HG02678 (cell line): ENCODE measurements around the gene SAMD15.
"Not testable (repeated sequence)": the region's sequence is repeated elsewhere in the genome, so short reads cannot be mapped to it uniquely, and the experiment has no call there.

Experiments used
- ATAC-seq: cut with Tn5 transposase; IDR thresholded peaks from one replicate; pipeline ENCODE4 v1.9.1; 2021; ENCODE audit warnings: mild to moderate bottlenecking, moderate library complexity; ENCODE audit not compliant: unreplicated experiment

The SAMD15 gene

DNA sequence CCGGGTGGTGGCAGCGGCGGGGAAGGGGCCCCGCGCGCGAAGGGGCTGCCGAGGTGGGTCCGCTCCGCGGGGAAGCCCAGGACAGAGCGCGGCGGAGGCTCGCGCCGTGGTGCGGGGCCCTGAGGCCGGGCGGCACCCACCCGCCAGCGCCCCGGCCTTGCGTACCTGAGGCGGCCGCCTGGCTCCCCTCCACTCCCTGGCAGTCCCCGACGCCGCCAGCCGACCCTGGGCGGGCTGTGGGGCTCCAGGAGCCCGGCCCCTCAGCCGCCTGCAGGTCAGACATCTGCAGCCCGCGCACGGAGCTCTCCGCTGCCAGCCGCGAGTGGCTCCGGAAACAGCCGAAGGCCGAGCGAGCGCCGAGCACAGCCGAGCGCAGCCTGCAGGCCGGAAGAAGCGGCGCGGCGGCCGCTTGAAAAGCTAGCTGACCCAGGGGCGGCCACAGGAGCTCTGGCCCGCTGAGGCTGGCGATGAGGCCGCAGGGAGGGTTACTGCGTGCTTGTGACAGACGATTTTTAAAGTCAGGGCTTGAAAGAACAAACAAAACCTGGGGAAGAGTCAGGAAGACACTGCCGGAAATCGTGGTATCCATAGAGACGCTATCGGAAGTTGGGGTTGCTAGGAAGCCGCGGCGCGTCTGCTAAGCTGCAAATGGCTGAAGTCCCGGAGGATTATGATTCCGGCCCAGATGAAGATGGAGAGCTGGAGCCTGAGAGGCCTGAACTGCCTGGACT lies at the start of gene SAMD15, which contains the start of gene TMED8:
Gene SAMD15, plus strand, starts transcription at position 609 of the 731 bp plus-strand sequence. Its CDS starts 40 bp downstream, at position 649.
Gene TMED8, minus strand, starts transcription at position 324 of the 731 bp plus-strand sequence. Its CDS starts 41 bp downstream, at position 283.
- ATAC-seq: peak; percentile 86

DNA sequence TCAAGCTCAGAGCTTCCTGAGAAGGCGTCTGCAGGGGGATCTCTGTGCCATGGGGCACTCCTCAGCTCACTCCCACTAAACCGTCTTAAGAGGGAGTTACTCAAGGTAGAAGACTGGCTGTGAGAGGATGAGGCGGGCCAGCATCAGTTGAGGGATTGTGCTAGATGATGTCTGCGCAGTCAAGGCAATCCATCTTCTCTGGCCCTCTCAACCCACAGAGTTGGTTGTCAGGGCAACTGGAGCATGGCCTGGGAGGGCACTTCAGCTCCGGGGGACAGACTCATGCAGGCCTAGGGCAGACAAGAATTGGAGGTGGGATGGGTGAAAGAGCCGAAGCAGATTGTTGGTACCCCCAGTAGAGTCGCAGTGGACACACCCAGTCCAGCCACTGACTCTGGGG lies 47.3 kb upstream of the SAMD15 start:
- ATAC-seq: no peak

DNA sequence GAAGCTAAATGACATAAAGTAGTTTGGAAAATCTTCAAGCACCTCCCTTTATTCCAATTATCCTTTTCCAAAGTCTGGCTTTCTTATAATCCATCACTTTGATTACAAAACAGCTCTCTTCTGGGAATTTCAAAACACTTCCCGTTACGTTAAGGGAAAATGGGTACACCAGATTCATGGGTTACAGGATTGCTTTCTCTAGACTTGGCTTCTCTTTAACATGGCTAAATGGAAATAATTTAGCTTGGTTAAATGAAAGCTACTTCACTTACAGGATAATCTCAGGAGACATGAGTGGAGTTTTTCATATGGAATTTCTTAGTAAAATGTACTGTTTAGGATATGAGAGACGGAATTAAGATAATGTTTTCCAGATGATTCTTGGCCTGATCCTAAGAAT lies 41.6 kb upstream of the SAMD15 start:
- ATAC-seq: no peak

DNA sequence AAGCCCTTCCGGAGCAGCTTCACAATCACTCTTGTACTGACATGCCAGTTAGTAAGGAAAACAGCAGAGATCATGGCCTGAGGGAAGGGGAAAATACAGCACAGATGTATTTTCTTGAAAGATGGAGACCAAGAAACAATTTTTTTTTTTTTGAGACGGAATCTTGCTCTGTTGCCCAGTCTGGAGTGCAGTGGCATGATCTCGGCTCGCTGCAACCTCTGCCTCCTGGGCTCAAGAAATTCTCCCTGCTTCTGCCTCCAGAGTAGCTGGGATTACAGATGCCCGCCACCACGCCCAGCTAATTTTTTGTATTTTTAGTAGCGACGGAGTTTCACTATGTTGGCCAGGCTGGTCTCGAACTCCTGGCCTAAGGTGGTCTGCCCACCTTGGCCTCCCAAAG lies 39.9 kb upstream of the SAMD15 start:
- not testable (repeated sequence) for ATAC-seq

DNA sequence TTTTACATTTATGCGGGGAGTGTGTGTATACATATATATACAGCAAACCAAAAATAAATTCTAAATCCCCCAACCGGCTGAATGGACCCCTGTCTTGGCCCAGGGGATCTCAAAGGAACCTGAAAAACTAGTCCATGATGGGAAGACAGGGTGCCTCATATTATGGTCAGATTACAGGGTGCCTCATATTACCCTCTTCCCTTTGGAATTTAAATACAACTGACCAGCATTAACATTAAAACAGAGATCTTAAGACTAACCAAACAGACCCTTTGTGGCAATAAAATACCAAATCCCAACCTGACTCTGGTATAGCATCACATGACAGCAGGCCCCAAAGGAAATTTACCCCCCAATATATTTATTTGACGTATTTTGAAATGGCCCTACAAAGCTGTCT lies 39.3 kb upstream of the SAMD15 start:
- ATAC-seq: no peak

GRCh38 chr14:77338302-77338701 lies 38.9 kb upstream of the SAMD15 start:
- no peak for ATAC-seq

GRCh38 chr14:77339407-77339806 lies 37.8 kb upstream of the SAMD15 start:
- ATAC-seq: no peak

DNA sequence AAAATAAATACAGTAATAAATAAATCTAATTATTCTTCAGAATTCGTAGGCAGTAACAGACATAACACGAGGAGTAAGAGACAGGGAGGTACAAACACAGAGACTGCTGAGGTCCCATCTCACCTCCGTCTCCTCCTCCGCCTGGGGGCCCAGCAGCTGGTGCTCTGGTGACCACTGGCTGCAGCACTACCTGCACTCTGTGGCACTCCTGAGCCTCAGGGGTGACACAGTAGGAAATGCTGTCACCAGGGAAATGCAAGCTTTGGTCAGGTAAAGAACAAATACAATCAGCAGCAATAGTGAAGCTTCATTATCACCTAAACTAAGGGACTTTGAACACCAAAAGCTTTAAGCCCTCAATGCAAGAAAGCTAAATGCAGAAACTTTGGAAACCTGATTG lies 36.8 kb upstream of the SAMD15 start:
- no peak for ATAC-seq

- no peak for ATAC-seq
These were observed 34.3 kb upstream of the SAMD15 start for GRCh38 chr14:77342726-77343397.

GRCh38 chr14:77343662-77344061 lies 33.5 kb upstream of the SAMD15 start:
- no peak for ATAC-seq

DNA sequence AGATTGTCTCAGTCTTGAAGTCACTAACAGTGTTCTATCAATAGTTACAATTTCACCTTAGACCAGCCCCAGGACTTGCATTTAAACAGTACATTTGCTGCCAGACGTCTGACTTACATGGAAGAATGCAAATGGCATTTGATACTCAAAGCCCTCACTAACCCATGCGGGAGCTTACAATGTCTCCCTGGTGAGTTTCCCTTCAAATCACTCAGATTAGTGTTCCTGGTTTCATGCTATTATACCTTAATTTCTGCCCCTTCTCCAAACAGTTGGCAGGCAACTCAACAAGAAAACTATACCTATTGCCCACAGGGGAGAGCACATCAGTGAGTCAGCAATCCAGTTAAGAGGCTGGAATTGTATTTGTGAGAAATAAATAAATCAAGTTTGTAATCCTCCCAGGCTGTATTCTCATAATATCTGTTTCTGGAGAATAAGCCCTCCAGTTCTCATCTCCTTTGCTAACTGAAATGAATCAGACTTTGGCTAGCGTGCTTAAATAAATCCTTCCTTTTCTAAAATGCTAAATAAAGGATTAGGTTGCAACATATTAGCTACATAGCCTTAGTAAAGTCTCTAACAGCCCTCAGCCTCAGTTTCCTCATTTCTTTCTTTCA lies 32.7 kb upstream of the SAMD15 start:
- ATAC-seq: no peak

- no peak for ATAC-seq
These were observed 30.7 kb upstream of the SAMD15 start for GRCh38 chr14:77346495-77346894.

GRCh38 chr14:77347751-77348150 lies 29.4 kb upstream of the SAMD15 start:
- ATAC-seq: no peak

DNA sequence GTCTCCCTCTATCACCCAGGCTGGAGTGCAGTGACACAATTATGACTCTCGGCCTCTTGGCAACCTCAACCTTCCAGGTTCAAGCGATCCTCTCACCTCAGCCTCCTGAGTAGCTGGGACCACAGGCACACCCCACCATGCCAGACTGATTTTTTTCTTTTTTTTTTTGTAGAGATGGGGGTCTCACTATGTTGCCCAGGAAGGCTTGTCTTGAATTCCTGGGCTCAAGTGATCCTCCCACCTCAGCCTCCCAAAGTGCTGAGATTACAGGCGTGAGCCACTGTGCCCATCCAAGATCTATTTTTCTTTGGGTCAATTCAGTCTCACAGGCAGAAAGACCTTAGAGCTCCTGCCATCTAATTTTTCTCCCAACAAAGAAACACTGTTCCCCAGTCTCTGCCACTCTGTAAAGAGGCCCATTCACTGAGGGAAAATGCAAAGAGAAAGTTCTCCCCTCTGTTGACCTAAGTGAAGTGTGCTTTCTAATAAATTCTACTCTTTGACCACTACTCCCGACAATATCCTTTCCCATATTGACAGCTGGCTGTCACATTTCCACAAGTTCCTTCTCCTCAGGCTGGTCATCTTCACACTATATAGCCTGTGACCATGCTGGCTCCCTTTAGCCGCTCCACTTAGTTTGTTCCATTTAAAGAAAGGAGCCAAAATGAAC lies 23.6 kb upstream of the SAMD15 start:
- no peak for ATAC-seq

- no peak for ATAC-seq
These were observed 21.4 kb upstream of the SAMD15 start for GRCh38 chr14:77355811-77356210.

DNA sequence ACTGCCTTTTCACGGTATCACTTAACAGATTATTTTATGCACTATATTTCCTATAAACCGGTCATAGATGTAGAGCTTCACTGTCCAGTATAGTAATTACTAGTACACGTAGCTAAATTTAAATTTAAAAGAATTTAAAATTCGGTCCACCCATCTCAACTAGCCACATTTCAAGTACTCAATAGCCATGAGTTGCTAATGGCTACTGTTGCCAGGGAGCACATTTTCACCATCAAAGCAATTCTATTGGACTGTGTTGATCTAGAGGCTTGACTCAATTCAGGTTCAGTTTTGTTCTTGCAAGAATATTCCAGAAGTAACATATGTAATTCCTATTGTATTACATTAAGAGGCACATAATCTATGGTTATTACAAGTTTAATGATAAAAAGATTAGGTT lies 20.3 kb upstream of the SAMD15 start:
- no peak for ATAC-seq

DNA sequence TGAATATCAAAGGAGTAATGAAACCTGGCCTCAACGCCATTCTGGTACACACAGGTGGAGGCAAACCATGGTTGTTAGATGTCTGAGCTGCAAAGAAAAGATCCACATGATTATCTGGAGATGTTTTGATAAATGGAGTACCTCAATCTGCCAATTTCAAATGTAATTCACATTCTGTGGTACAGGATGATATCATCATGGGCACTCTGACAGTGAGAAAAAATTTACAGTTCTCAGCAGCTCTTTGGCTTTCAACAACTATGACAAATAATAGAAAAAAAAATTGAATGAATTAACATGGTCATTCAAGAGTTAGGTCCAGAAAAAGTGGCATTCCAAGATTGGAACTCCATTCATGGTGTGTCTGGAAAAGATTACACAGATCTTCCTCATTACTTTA lies 17.6 kb upstream of the SAMD15 start:
- ATAC-seq: no peak

GRCh38 chr14:77364146-77364545 lies 13.0 kb upstream of the SAMD15 start:
- peak; percentile 50 for ATAC-seq

DNA sequence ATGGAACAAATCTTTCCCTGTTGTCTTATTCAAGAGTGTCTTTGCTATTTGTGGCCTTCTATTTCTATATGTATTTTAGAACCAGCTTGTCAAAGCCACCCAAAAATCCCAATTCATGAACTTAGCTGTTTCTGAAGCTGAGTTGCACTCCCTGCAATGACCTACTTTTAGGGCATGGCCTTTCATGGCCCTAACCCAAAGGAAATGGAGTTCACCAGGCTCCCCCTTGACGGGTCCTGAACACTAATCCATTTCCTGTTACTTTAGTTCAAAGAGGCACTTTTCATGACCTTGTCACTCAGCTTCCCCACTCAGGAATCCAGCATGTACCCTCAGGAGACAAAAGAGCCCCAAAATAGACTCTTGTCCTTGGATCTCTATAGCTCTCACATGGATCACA lies 7.9 kb upstream of the SAMD15 start:
- ATAC-seq: no peak

GRCh38 chr14:77372304-77372841 lies 4.8 kb upstream of the SAMD15 start:
- ATAC-seq: no peak
